H1 (cell line): ENCODE results near the gene PIK3R1. TPM values are rescaled to one million over a fixed set of nuclear protein-coding genes. Genes with fewer than 3 reads are reported as not detected.

Experiments used
- CHD7 ChIP-seq: fragments of 300-600 bp; sonication (generic); IDR thresholded peaks from 2 replicates; pipeline ENCODE4 v1.7.1; 2012; ENCODE audit warnings: low read length, moderate library complexity, mild to moderate bottlenecking, inconsistent platforms; ENCODE audit not compliant: insufficient replicate concordance
- KDM4A ChIP-seq: IDR thresholded peaks from one replicate; pipeline ENCODE4 v1.7.1; 2012; ENCODE audit warnings: low read depth, mild to moderate bottlenecking, moderate library complexity, low read length, inconsistent platforms; ENCODE audit not compliant: severe bottlenecking
- polyA plus RNA-seq, 7 experiments: library from polyadenylated mRNA; depleted of rRNA in 3 of 7; stranded (reverse) in 5 of 7; unstranded in 2 of 7; fragments of >200 nt in 5 of 7; fragments of 200-250 nt in 2 of 7; gene quantifications; 1 replicate in 5 of 7; 2 replicates in 1 of 7; 4 replicates in 1 of 7; pipeline versions ENCODE4 v1.2.1 to v1.2.3, GENCODE V29; 2011 to 2013; ENCODE audit warnings: missing spikeins in 2 of 7, mixed read lengths in 2 of 7
- total RNA-seq: library from RNA; stranded (reverse); fragmentation: NEBNext Ultra II Directional; extraction: Animal tissue kit (Norgen Biotek cat#: 25700); gene quantifications from 2 replicates; pipeline ENCODE4 v1.2.1, GENCODE V29; 2021

The PIK3R1 gene
- total and polyA plus RNA-seq, 2 of the 8 experiments (the other 6 are each of a cell fraction or from before 2014, with no cell fraction given): 2.3 to 13.7 TPM

GRCh38 chr5:68233075-68233474 is 17.5 kb downstream of the PIK3R1 start (continued):
- TF ChIP-seq CHD7 (no peak), KDM4A (no peak)
